Gastroesophageal sphincter (tissue), 4 donors: ENCODE data around the gene ZBTB18. TPM values are rescaled to one million over a fixed set of nuclear protein-coding genes. Genes with fewer than 3 reads are reported as not detected.

Experiments used
- ATAC-seq: fragments of 150-250 bp; one replicate; pipeline ENCODE4 v1.9.1; 2016; ENCODE audit warnings: mild to moderate bottlenecking, moderate library complexity
- H3K27ac ChIP-seq, 4 donors: fragments of 200-600 bp; sonication (generic) in 3 of 4; 1 replicate in 3 of 4; 2 replicates in 1 of 4; pipeline ENCODE4 v1.5.1; 2016 to 2019
- H3K27me3 ChIP-seq: fragments of 200-600 bp; sonication (generic); one replicate; pipeline ENCODE4 v1.5.1; 2019
- H3K36me3 ChIP-seq, 2 donors: fragments of 200-600 bp; sonication (generic); one replicate each; pipeline ENCODE4 v1.5.1; 2019; ENCODE audit warnings: control low read depth in 1 of 2
- H3K4me1 ChIP-seq, 3 donors: fragments of 200-600 bp; sonication (generic); 1 replicate in 2 of 3; 2 replicates in 1 of 3; pipeline ENCODE4 v1.5.1; 2016 to 2019; ENCODE audit warnings: control low read depth in 2 of 3
- H3K4me3 ChIP-seq, 2 donors: fragments of 200-600 bp; sonication (generic); one replicate each; pipeline ENCODE4 v1.5.1; 2019; ENCODE audit warnings: mild to moderate bottlenecking in 1 of 2, moderate library complexity in 1 of 2
- H3K9me3 ChIP-seq, 3 donors: fragments of 200-600 bp; sonication (generic); one replicate each; pipeline ENCODE4 v1.5.1; 2017 to 2019; ENCODE audit warnings: control low read depth in 2 of 3
- EP300 ChIP-seq: sonication (generic); formaldehyde crosslinking; IDR thresholded peaks from one replicate; pipeline ENCODE4 v1.6.1; 2017; ENCODE audit warnings: antibody characterized with exemption, mild to moderate bottlenecking
- POLR2A ChIP-seq, 2 donors: fragments of 450-650 bp; IDR thresholded peaks; one replicate each; pipeline ENCODE4 v1.6.1; 2017; ENCODE audit warnings: antibody characterized with exemption in 2 of 2, mild to moderate bottlenecking in 2 of 2, moderate library complexity in 1 of 2
- POLR2AphosphoS5 ChIP-seq: sonication (generic); formaldehyde crosslinking; IDR thresholded peaks from one replicate; pipeline ENCODE4 v1.6.1; 2017; ENCODE audit warnings: antibody characterized with exemption
- WGBS, 2 donors: methylation state at CpG; one replicate each; pipeline ENCODE4 v1.1.5; 2018; ENCODE audit warnings: low coverage in 1 of 2; 5-methylcytosine and 5-hydroxymethylcytosine counted together
- total RNA-seq, 4 donors: library from RNA; depleted of rRNA; stranded (reverse); fragments of >200 nt; gene quantifications; one replicate each; pipeline ENCODE4 v1.1.0, GENCODE V29; 2016
- TF ChIP-seq, protein P1 (sequence below), 4 experiments: fragments of 200-600 bp in 2 of 4; fragments of 450-650 bp in 2 of 4; sonication (generic) in 1 of 4; IDR thresholded peaks; one replicate each; pipeline ENCODE4 v1.5.1; 2017 to 2019; ENCODE audit warnings: antibody characterized with exemption in 4 of 4, mild to moderate bottlenecking in 2 of 4, moderate library complexity in 2 of 4

Gene ZBTB18
- total RNA-seq, 4 donors from 2014 or later = 12.5 to 25.1 (median 20.4) TPM

DNA sequence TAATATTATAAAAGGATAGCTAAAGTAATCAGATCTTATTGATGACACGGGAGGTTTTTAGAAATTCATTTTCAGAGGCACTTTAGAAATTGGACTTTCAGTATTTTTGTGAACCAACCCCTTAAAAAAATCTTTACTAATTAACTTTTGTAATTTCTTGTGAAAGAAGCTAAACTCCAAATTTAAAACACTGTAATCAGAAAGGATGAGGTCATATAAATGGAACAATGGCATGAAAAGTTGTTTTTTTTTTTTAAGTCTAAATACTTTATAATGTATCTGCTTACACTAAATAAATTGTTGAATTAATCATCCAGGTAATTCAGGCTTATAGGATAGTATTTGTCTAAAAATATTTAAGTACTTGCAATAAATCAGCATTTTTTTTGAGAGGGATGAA lies 9.0 kb downstream of the ZBTB18 start:
- Histone ChIP-seq H3K9me3 (no peaks in the 10 kb centered on the region), H3K27me3 (no peaks in the 10 kb centered on the region), H3K36me3 (peaks cover 0 to 8% of the 10 kb centered on the region in 2 donors), H3K4me3 (no peak overlapping the region), H3K4me1 (peaks cover 0 to 16% (median 0%) of the 10 kb centered on the region in 3 donors), H3K27ac (no peak overlapping the region)
- 90% methylated on average over 1 of the region's 1 CpG; no CpG with 5 or more reads in 1 of the 2 donors for WGBS, 2 donors
- TF ChIP-seq POLR2AphosphoS5 (no peak), POLR2A (IDR thresholded peaks at IDR 0.05) (no peak), EP300 (no peak)
- TF ChIP-seq, protein P1, sequence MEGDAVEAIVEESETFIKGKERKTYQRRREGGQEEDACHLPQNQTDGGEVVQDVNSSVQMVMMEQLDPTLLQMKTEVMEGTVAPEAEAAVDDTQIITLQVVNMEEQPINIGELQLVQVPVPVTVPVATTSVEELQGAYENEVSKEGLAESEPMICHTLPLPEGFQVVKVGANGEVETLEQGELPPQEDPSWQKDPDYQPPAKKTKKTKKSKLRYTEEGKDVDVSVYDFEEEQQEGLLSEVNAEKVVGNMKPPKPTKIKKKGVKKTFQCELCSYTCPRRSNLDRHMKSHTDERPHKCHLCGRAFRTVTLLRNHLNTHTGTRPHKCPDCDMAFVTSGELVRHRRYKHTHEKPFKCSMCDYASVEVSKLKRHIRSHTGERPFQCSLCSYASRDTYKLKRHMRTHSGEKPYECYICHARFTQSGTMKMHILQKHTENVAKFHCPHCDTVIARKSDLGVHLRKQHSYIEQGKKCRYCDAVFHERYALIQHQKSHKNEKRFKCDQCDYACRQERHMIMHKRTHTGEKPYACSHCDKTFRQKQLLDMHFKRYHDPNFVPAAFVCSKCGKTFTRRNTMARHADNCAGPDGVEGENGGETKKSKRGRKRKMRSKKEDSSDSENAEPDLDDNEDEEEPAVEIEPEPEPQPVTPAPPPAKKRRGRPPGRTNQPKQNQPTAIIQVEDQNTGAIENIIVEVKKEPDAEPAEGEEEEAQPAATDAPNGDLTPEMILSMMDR (IDR thresholded peaks at IDR 0.05) = no peak
- ATAC-seq = no peak

DNA sequence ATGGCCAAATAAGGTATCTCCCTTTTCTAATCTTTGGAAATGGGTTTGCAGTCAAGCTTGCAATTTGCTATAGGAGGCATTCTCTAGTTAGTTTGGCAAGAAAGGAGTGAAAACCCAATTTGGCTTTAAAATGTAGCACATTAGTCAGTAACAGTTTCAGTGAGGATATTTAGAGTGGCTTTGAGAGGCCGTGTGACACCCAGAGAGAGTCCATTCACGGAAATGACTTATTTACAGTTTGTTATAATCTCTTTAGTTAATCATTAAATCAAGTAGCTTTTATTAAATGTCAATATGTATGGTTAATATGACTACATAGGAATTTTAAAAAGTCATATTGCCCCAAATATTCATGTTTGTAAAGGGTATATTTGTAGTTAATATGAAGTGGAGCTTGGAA lies 9.6 kb downstream of the ZBTB18 start:
- H3K36me3 ChIP-seq = peaks cover 0 to 3% of the 10 kb centered on the region in 2 donors
- no peak overlapping the region for H3K4me3 ChIP-seq
- H3K27ac ChIP-seq = no peak overlapping the region
- WGBS, 2 donors = 100% methylated on average over 2 of the region's 2 CpGs
- H3K4me1 ChIP-seq = peaks cover 0 to 13% (median 0%) of the 10 kb centered on the region in 3 donors
- H3K9me3 ChIP-seq = no peaks in the 10 kb centered on the region
- H3K27me3 ChIP-seq = no peaks in the 10 kb centered on the region
- TF ChIP-seq POLR2AphosphoS5 = no peak
- TF ChIP-seq, protein P1 (IDR thresholded peaks at IDR 0.05) = no peak
- no peak for TF ChIP-seq EP300
- ATAC-seq = no peak

- Histone ChIP-seq H3K4me3 (no peak overlapping the region), H3K27ac (no peak overlapping the region), H3K4me1 (no peaks in the 10 kb centered on the region), H3K36me3 (no peaks in the 10 kb centered on the region), H3K9me3 (no peaks in the 10 kb centered on the region), H3K27me3 (peaks cover 1% of the 10 kb centered on the region)
- 77 to 94% methylated on average over 4 of the region's 4 CpGs for WGBS, 2 donors
- TF ChIP-seq POLR2A (IDR thresholded peaks at IDR 0.05) (no peak), EP300 (no peak)
- no peak for ATAC-seq
Observed at GRCh38 chr1:244062156-244062725, 11.2 kb downstream of the ZBTB18 start.

DNA sequence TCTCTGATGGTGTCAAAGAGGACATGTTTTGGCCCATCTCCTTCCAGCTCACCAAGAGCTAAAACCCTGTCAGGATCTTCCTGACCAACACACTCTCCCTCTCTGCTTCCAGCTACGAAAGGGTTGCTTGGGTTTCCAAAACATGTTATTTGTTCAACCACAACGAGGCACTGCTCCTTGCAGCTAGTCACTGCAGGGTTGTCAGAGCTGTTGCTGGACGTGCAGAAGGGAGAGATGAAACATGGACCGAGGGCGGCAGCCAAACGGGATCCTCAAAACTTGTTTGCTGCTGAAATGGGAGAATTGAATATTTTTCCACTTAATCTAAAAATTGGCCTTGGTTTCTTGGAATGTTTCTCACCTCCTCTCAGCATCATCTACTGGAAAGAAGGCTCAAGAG lies 12.4 kb downstream of the ZBTB18 start:
- H3K4me3 ChIP-seq = no peak overlapping the region
- no peak for ATAC-seq
- TF ChIP-seq, protein P1 (IDR thresholded peaks at IDR 0.05) = no peak
- TF ChIP-seq POLR2A (IDR thresholded peaks at IDR 0.05) (no peak), EP300 (no peak), POLR2AphosphoS5 (no peak)

DNA sequence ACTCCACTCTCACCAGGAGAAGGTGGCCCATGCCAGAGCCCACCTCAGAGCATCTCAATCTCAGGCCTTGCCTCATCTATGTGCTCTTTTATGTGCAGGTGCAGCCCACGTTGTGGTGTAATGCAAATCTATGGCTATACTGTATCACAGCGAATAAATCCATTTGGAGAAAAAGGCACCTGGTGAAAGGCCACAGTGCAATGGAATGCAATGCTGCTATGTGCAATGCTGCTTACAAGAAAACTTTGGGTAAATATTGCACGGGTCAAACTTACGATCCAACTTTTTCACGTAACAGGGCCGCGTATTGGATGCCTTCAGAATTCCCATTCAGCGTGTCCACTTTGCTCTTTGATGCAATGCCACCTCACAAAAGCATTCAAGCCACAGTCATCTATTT lies 13.5 kb downstream of the ZBTB18 start:
- H3K4me1 ChIP-seq = no peaks in the 10 kb centered on the region
- no peak overlapping the region for H3K27ac ChIP-seq
- TF ChIP-seq POLR2AphosphoS5 (no peak), EP300 (no peak)
- TF ChIP-seq, protein P1 (IDR thresholded peaks at IDR 0.05) = no peak
- H3K36me3 ChIP-seq = no peaks in the 10 kb centered on the region
- ATAC-seq = no peak
- H3K27me3 ChIP-seq = peaks cover 3% of the 10 kb centered on the region
- no peaks in the 10 kb centered on the region for H3K9me3 ChIP-seq
- no peak overlapping the region for H3K4me3 ChIP-seq
- 90 to 96% methylated on average over 8 of the region's 8 CpGs for WGBS, 2 donors

More for the DNA sequence above, 12.4 kb downstream of the ZBTB18 start:
- Histone ChIP-seq H3K36me3 (no peaks in the 10 kb centered on the region), H3K27ac (no peak overlapping the region), H3K4me1 (no peaks in the 10 kb centered on the region), H3K9me3 (no peaks in the 10 kb centered on the region), H3K27me3 (peaks cover 3% of the 10 kb centered on the region)
- 56 to 76% methylated on average over 4 to 5 of the region's 6 CpGs for WGBS, 2 donors
